CD4-positive, alpha-beta T cell treated with Interleukin-4 for 1 hour (primary cell): ENCODE measurements around the gene S100PBP.
"Not testable (repeated sequence)": the region's sequence is repeated elsewhere in the genome, so short reads cannot be mapped to it uniquely, and the experiment has no call there.

ENCODE experiments used
- DNase-seq, 2 donors: peaks; one replicate each; pipeline ENCODE4 v3.0.0-alpha.2; 2020 to 2022

Gene S100PBP

DNA sequence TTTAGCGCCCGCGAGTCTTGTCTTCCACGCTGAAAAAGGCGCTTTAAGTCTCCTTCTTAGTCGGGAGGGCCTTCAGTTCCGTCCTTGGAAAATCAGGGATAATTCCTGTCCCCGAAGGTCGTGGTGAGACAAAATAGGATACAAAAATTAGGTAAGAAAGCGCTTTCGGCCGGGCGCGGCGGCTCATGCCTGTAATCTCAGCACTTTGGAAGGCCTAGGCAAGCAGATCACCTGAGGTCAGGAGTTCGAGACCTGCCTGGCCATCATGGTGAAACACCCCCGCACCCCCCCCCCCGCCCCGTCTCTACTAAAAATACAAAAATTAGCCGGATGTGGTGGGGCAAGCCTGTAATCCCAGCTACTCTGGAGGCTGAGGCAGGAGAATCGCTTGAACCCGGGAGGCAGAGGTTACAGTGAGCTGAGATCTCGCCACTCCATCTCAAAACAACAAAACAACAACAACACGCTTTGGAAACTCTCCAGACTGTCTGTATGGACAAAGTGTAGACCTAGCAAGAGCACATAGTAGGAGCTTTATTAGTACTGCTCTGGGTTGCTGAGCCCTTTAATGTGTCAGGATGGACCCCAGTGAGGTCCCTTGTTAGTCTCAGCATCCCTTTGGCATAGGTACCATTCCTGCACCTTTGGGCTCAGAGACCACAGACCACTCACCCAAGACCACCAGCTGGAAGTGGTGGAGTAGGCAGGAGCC is 84.5 kb downstream of the S100PBP start:
- DNase-seq: no peak

DNA sequence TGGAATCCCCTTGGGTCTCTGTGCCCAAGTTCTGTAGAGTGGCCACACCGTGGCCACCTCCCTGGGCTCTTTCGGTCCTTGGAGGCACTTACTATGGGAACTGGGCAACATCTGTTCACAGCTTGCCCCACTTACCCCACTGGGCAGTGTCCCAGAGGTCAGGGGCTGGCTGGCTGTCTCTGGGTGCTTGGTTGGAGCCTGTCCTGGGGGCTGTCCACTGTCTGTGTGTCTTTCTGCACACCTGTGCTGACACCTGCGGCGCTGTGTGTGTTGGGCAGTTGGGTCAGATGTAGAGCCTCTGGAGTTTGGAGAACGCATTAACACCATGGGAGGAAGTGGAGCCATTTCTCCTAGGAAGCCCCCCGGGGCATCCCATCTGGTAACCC is 85.1 kb downstream of the S100PBP start:
- no peak for DNase-seq

DNA sequence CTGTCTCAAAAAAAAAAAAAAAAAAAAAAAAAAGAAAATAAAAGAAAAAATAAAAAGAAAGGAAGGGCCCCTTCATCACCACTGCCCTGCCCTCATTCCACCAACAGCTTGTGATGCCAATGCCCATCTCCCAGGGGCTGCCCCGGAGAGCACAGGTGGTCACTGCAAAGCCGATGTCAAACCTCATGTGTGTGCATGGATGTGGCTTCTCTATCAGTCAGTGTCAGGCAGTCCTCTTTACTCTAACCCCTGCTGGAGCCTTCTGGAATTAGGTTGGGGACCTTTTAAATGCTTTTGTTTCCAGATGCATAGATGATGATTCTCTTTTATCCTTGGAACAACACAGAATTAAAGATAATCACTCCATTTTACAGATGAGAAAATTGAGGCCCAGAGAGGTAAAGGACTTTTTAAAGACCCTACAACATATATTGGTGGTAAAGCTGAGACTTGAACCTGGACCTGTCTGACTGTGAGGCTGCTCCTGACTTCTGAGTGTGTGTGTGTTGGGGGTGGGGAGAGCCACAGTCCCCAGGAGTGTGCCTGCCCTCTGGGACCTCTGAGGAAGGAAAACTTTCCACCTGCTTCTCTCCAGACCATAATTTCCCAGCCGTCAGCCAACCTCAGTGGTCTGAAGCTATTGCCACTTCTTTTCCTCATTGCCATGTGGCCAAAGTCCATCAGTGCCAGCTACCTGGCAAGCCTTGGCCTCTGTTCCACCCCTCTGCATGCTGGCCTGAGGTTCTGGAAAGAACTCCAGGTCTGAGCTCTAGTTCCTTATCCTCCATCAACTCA is 86.7 kb downstream of the S100PBP start:
- no peak for DNase-seq

DNA sequence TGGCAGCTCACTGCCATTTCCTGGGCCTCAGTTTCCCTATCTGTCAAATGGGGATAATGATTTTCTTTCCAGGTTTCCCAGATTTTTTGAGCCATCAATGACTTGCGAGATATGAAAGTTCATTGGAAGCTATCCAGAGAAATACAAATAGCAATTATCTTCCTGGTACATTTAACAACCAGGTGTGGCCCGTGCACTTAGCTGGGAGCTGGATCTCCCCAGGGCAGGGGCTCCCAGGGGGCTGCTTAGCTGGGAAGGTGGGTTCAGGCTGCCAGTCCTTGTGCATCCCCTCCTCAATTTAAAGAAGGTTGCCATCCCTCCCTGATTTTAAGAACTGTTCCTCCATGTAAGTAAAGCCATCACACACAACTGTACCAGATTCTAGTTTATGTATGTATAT is 87.3 kb downstream of the S100PBP start:
- no peak for DNase-seq

DNA sequence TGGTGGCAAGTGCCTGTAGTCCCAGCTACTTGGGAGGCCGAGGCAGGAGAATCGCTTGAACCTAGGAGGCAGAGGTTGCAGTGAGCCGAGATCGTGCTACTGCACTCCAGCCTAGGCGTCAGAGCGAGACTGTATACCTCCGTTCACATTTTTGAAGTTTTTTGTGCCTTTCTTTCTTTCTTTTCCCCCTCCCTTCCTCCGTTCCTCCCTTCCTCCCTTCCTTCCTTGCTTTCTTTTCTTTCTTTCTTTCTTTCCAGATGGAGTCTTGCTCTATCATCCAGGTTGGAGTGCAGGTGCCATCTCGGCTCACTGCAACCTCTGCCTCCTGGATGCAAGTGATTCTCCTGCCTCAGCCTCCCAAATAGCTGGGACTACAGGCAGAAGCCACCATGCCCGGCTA is 88.1 kb downstream of the S100PBP start:
- DNase-seq: not testable (repeated sequence)

DNA sequence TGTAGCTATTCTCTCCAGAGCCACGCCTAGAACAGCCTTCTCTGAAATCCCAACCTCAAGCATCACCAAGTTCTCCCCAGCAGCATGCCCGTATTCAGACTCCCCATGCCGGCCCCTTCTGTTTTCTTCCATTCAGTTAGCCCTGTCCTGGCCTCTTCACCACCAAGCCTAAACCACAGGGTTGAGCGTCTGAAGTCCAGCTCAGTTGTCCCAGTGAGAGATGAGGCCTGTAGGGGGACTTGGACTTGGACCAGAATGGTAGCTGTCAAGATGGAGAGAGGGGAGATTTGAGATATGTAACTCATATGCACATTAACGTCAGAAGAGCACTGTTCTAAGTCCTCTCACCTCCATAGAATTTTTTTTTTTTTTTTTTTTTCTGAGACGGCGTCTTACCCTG is 89.2 kb downstream of the S100PBP start:
- DNase-seq: no peak

DNA sequence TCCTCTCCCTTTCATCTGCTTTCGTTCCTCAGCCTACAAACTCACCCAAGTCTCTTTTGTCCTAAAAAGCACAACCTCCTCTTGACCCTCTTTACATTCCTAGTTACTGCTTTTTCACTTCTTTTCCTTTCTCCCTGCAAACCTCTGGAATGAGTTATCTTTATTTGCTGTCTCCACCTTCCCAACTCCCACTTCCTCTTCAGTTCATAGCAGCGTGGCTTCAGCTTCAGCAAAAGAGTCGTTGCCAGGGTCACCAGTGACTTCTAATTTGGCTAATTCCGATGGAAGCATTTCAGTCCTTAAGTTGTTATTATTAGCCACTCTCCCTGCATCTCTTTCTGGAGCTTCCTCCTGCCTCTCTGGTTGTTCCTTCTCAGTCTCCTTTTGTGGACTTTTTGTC is 90.0 kb downstream of the S100PBP start:
- no peak for DNase-seq
